Lower leg skin (tissue), 3 donors: Measurements from ENCODE around the gene SMAD1.

Experiments
- CTCF ChIP-seq, 3 donors: fragments of 450-650 bp; IDR thresholded peaks; one replicate each; pipeline ENCODE4 v1.5.1; 2016; ENCODE audit warnings: antibody characterized with exemption in 3 of 3, mild to moderate bottlenecking in 3 of 3, moderate library complexity in 2 of 3
- POLR2A ChIP-seq, 2 donors: fragments of 450-650 bp; IDR thresholded peaks; one replicate each; pipeline ENCODE4 v1.6.1; 2016 to 2017; ENCODE audit warnings: antibody characterized with exemption in 2 of 2, mild to moderate bottlenecking in 1 of 2, moderate library complexity in 1 of 2

- TF ChIP-seq CTCF (IDR thresholded peaks at IDR 0.05): no peak
- no peak for TF ChIP-seq POLR2A (IDR thresholded peaks at IDR 0.05)
Observed at GRCh38 chr4:145494666-145495270, 13.1 kb downstream of the SMAD1 start.
